ENCODE measurements around the gene KRTAP9-4. TPM values are rescaled to one million over a fixed set of nuclear protein-coding genes. Genes with fewer than 3 reads are reported as not detected.
"Not testable (repeated sequence)": the region's sequence is repeated elsewhere in the genome, so short reads cannot be mapped to it uniquely, and the experiment has no call there.

KRTAP9-4 gene
- total RNA-seq, 1 experiment from 2014 or later: not detected

DNA sequence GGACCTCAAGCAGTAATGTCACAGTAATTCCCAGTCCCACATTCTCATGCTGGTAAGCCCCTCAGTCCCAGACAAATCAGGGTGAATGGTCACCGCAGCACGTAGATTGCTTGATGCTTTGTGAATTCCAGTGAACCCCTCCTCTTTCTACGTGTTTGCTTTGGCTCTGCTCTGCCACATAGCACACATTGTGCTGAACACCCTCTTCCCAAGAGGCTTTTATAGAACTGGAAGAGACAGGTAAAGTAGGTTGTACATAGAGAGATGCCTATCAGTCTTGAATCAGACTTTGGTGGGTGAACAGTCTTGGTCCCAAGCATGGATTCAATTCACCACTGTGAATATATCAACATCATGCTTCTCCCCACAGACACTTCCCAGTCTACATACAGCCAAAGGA, 15.1 kb downstream of the KRTAP9-4 start:
- no peak for DNase-seq (ENCODE audit: low spot score)

DNA sequence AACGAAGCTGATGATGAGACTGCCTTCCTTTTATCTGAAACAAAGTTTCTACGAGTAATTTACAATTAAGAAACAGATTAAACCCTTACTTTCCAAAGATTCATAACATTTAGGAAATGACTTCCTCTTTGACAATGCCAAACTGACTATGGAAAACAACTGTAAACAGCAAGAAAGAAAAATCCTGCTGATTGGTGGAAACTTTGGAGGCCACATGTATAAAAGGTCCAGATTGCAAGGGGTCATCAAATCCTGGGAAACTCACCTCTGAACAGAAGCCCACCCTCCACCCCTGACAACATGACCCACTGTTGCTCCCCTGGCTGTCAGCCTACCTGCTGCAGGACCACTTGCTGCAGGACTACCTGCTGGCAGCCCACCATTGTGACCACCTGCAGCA, 15.6 kb downstream of the KRTAP9-4 start, which contains the start of gene KRTAP9-6:
KRTAP9-6 (plus strand) TSS at position 301 of the 400 bp plus-strand sequence; CDS start at position 301, 0 bp downstream.
- DNase-seq (ENCODE audit: low spot score): no peak

DNA sequence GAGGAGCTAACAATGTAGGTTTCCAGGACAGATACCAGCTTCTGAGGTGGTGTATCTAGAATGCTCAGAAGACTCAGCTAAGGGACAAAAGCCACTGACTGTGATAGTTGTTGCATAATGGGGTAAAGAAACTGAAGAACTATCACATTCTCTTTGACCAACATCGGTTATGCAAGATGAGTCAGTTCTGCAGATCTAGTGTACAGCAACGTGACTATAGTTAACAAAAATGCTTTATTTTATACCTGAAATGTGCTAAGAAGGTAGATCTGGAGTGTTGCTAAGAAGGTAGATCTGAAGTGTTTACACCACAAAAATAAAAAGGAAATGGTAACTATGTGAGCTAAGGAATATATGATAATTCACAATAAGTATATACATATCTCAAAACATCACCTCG, 18.2 kb downstream of the KRTAP9-4 start:
- no peak for DNase-seq (ENCODE audit: low spot score)

DNA sequence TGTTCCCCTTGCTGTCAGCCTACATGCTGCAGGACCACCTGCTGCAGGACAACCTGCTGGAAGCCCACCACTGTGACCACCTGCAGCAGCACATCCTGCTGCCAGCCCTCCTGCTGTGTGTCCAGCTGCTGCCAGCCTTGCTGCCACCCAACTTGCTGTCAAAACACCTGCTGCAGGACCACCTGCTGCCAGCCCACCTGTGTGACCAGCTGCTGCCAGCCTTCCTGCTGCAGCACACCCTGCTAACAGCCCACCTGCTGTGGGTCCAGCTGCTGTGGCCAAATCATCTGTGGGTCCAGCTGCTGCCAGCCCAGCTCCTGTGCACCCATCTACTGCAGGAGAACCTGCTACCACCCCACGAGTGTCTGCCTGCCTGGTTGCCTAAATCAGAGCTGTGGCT, 21.8 kb downstream of the KRTAP9-4 start:
- not testable (repeated sequence) for DNase-seq (ENCODE audit: low spot score)

DNA sequence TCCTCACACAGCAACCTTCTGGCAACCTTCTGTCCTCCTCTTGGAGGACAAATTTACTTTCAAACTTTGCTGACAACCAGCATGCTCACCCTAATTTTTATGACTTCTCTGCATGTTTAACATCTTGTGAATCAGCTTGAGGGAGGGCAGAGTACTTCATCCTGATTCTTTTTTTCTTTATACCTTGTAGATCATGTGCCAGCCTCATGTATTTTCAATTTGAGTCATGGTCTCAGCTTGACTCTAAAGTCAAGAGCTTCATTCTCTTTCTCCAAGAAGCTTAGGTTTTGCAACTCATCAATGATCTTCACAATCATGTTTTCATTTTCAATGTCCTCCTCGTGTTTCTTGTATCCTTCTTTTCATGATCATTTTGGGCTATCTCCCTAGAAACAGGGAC, 22.4 kb downstream of the KRTAP9-4 start:
- no peak for DNase-seq (ENCODE audit: low spot score)

DNA sequence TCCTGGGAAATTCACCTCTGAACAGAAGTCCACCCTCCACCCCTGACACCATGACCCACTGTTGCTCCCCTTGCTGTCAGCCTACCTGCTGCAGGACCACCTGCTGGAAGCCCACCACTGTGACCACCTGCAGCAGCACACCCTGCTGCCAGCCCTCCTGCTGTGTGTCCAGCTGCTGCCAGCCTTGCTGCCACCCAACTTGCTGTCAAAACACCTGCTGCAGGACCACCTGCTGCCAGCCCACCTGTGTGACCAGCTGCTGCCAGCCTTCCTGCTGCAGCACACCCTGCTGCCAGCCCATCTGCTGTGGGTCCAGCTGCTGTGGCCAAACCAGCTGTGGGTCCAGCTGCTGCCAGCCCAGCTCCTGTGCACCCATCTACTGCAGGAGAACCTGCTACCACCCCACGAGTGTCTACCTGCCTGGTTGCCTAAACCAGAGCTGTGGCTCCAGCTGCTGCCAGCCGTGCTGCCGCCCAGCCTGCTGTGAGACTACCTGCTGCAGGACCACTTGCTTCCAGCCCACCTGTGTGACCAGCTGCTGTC, 26.2 kb downstream of the KRTAP9-4 start, which contains the start of gene KRTAP9-7:
KRTAP9-7 (plus strand) TSS at position 51 of the 543 bp plus-strand sequence; CDS start at position 51, 0 bp downstream.
- DNase-seq (ENCODE audit: low spot score): not testable (repeated sequence)

DNA sequence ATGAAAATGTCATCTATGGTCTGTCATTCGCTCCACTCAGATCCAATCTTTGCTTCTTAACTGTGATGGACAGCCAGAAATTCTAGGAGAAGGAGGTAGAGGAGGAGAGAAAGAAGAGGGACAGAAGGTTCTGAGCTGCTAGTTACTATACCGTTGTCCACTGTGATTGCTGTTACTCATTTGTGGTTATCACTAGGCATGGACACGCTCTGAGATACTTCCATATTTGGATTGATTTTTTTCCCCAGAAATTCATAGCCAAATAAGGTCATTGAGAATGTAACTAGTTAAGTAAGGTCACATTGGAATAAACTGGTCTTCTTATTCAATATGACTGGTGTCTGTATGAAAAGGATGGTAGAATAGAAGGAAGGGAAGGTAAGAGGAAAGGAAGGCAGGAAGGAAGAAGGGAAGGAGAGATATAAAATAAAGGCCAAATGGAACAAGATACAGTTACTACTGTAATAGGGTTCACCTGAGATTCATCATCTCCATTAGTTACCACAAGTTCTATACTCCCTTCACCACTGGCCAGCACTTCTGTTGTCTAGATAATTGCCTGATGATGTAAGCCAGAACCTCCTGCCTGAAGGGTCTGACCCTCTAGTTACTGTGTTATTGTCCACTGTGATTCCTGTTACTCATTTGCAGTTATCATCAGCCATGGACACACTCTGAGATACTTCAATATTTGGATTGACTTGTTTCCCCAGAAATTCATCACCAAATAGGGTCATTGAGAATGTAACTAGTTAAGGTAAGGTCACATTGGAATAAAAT, 28.9 kb downstream of the KRTAP9-4 start:
- DNase-seq (ENCODE audit: low spot score): no peak

DNA sequence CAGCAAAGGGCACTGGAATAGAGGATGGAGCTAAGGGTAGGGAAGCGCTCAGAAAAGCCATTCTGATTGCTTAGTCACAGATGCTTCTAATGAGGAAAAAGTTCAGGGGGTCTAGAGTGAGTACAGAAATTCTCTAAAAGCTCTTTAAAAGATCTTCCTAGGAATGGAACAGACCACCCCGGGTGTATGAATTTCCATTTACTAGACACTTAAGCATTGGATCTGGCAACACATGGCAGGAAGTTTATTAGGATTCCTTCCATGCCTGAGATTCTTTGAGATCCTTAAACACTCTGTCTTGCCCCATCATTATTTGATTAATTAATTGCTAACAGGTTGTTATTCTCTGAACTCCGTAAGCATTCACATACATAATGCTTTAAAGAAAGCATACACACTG, 34.6 kb downstream of the KRTAP9-4 start:
- no peak for DNase-seq (ENCODE audit: low spot score)

DNA sequence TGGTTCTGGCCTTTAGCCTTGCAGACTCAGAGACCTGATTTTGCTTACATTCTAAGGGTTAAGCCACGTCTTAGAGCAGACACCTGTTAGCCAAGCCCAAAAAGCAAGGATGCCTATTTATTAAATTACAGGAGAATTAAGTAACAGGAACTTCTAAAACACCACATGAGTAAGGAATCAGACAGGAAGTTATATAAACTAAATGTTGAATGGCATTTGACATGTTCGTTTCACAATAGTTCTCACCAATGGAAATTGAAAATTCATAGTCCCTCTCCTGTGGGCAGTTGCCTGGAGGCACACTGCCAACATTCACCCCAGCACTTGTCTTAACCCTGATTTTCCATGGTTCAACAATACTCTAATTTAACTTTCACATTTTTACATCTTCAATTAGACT, 35.1 kb downstream of the KRTAP9-4 start:
- no peak for DNase-seq (ENCODE audit: low spot score)

DNA sequence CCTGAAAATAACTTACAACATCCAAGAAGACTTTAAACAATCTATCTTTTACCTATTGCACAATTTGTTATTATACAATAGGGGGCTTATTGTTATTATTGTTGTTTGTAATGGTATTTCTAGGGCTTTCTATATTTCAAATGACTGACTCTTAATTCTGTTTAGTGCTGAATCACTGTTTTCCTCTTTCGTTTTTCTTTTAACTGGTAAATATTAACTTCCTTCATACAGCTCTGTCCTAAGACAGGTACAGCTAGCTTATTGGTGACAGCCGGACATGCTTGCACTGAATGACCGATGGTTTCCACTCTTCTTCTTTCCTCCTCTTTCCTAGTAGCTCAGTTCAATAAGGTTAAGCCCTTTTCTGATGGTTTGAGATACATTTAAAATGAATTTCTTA, 37.6 kb downstream of the KRTAP9-4 start:
- no peak for DNase-seq (ENCODE audit: low spot score)

DNA sequence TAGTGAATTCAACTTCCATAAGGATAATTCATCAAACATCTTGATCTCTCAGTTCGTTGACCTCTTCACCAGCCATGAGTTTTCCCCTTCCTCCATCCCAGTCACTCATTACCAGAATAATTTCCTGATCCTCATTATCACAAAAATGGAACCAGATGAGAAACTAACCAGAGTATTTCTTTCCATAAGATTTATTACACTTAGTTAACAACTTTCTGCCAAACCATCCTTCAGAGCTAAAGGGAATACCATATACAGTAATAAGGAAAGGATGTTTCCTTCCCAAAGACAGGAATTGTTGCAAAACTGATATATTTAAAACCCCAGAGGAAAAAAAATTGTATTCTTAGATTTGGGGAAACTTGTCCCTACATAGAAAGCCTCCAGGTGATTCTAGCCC, 44.5 kb downstream of the KRTAP9-4 start:
- no peak for DNase-seq (ENCODE audit: low spot score)

DNA sequence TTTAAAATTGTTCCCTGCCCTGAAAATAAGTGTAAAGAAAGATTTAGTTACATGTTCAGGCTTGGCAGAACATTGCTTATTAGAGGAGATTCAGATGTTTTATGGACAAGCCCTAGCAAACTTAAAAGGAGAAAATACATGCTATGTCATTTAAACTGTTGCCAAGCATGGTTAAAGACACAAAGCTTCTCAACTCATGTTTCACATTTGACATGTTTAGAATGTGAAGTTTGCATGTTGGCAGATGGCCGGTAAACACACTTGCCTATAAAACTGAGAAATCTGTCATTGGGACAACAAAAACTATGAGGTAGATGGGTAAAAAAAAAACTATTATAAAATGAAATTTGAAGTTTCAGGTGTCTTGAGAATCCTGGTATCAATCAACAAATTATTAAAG, 47.4 kb downstream of the KRTAP9-4 start:
- no peak for DNase-seq (ENCODE audit: low spot score)

DNA sequence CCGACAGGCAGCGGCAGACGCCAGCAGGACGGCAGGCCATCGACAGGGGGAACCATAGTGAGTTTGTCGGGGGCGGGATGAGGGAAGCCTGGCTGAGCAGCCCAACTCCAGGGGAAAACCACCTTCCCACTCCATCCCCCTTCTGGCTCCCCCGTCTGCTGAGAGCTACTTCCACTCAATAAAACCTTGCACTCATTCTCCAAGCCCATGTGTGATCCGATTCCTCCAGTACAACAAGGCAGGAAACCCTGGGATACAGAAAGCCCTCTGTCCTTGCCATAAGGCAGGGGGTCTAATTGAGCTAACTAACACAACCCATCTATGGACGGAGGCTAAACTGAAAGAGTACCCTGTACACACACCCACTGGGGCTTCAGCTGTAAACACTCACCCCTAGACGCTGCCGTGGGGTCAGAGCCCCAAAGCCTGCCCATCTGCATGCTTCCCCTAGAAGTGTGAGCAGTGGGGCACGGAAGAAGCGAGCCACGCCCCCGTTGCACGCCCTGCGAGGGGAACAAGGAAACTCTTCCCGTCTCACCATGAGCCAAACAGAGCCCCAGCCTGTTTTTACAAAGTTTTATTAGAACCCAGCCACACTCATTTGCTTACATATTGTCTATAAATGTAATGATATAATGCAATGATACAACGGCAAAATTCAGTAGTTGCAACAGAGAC, 49.1 kb downstream of the KRTAP9-4 start:
- DNase-seq (ENCODE audit: low spot score): no peak

Other genes starting within 250 kb of the KRTAP9-4 start
- gene KRTAP3-2, start 249.8 kb upstream of the KRTAP9-4 start, total RNA-seq (2014; rRNA removed; shearing (Covaris generic)): not detected in 2 replicates
- gene KRTAP3-1, start 240.6 kb upstream of the KRTAP9-4 start, total RNA-seq (2014; rRNA removed; shearing (Covaris generic)): not detected in 2 replicates
- 0.27 TPM in 1 of 2 replicates, not detected in the other for gene KRTAP1-5, start 222.5 kb upstream of the KRTAP9-4 start, total RNA-seq (2014; rRNA removed; shearing (Covaris generic))
- gene KRTAP1-4, start 219.5 kb upstream of the KRTAP9-4 start, total RNA-seq (2014; rRNA removed; shearing (Covaris generic)): not detected in 2 replicates
- gene KRTAP1-3, start 214.8 kb upstream of the KRTAP9-4 start, total RNA-seq (2014; rRNA removed; shearing (Covaris generic)): not detected in 2 replicates
- not detected in 2 replicates for gene KRTAP1-1, start 208.2 kb upstream of the KRTAP9-4 start, total RNA-seq (2014; rRNA removed; shearing (Covaris generic))
- gene KRTAP2-1, start 202.4 kb upstream of the KRTAP9-4 start, total RNA-seq (2014; rRNA removed; shearing (Covaris generic)): not detected in 2 replicates
- gene KRTAP2-2, start 194.5 kb upstream of the KRTAP9-4 start, total RNA-seq (2014; rRNA removed; shearing (Covaris generic)): not detected in 2 replicates
- gene KRTAP2-3, start 189.6 kb upstream of the KRTAP9-4 start, total RNA-seq (2014; rRNA removed; shearing (Covaris generic)): 0.21 TPM in 1 of 2 replicates, not detected in the other
- not detected in 2 replicates for gene KRTAP2-4, start 183.8 kb upstream of the KRTAP9-4 start, total RNA-seq (2014; rRNA removed; shearing (Covaris generic))
- not detected in 2 replicates for gene KRTAP4-7, start 165.5 kb upstream of the KRTAP9-4 start, total RNA-seq (2014; rRNA removed; shearing (Covaris generic))
- gene KRTAP4-8, start 151.5 kb upstream of the KRTAP9-4 start, total RNA-seq (2014; rRNA removed; shearing (Covaris generic)): not detected in 2 replicates
- gene KRTAP4-16, start 147.5 kb upstream of the KRTAP9-4 start, total RNA-seq (2014; rRNA removed; shearing (Covaris generic)): not detected in 2 replicates
- gene KRTAP4-9, start 144.3 kb upstream of the KRTAP9-4 start, total RNA-seq (2014; rRNA removed; shearing (Covaris generic)): not detected in 2 replicates
- gene KRTAP4-11, start 131.3 kb upstream of the KRTAP9-4 start, total RNA-seq (2014; rRNA removed; shearing (Covaris generic)): not detected in 2 replicates
- gene KRTAP4-12, start 125.5 kb upstream of the KRTAP9-4 start, total RNA-seq (2014; rRNA removed; shearing (Covaris generic)): not detected in 2 replicates
- not detected in 2 replicates for gene KRTAP4-6, start 109.1 kb upstream of the KRTAP9-4 start, total RNA-seq (2014; rRNA removed; shearing (Covaris generic))
- not detected in 2 replicates for gene KRTAP4-5, start 99.9 kb upstream of the KRTAP9-4 start, total RNA-seq (2014; rRNA removed; shearing (Covaris generic))
- not detected in 2 replicates for gene KRTAP4-4, start 88.9 kb upstream of the KRTAP9-4 start, total RNA-seq (2014; rRNA removed; shearing (Covaris generic))
- not detected in 2 replicates for gene KRTAP4-3, start 81.5 kb upstream of the KRTAP9-4 start, total RNA-seq (2014; rRNA removed; shearing (Covaris generic))
- gene KRTAP4-2, start 71.5 kb upstream of the KRTAP9-4 start, total RNA-seq (2014; rRNA removed; shearing (Covaris generic)): not detected in 2 replicates
- gene KRTAP4-1, start 64.8 kb upstream of the KRTAP9-4 start, total RNA-seq (2014; rRNA removed; shearing (Covaris generic)): not detected in 2 replicates
- not detected in 2 replicates for gene KRTAP9-1, start 59.8 kb upstream of the KRTAP9-4 start, total RNA-seq (2014; rRNA removed; shearing (Covaris generic))
- not detected in 2 replicates for gene KRTAP9-2, start 23.0 kb upstream of the KRTAP9-4 start, total RNA-seq (2014; rRNA removed; shearing (Covaris generic))
- gene KRTAP9-3, start 17.2 kb upstream of the KRTAP9-4 start, total RNA-seq (2014; rRNA removed; shearing (Covaris generic)): not detected in 2 replicates
- gene KRTAP9-8, start 11.7 kb upstream of the KRTAP9-4 start, total RNA-seq (2014; rRNA removed; shearing (Covaris generic)): not detected in 2 replicates
- not detected in 2 replicates for gene KRTAP9-9, start 5.7 kb downstream of the KRTAP9-4 start, total RNA-seq (2014; rRNA removed; shearing (Covaris generic))
- gene KRTAP9-6, start 15.7 kb downstream of the KRTAP9-4 start, total RNA-seq (2014; rRNA removed; shearing (Covaris generic)): not detected in 2 replicates
- gene KRTAP9-7, start 26.0 kb downstream of the KRTAP9-4 start, total RNA-seq (2014; rRNA removed; shearing (Covaris generic)): not detected in 2 replicates
- not detected in 2 replicates for gene KRTAP29-1, start 53.2 kb downstream of the KRTAP9-4 start, total RNA-seq (2014; rRNA removed; shearing (Covaris generic))
- not detected in 2 replicates for gene KRTAP16-1, start 59.6 kb downstream of the KRTAP9-4 start, total RNA-seq (2014; rRNA removed; shearing (Covaris generic))
- gene KRTAP17-1, start 66.0 kb downstream of the KRTAP9-4 start, total RNA-seq (2014; rRNA removed; shearing (Covaris generic)): not detected in 2 replicates
- gene KRT33A, start 101.1 kb downstream of the KRTAP9-4 start, total RNA-seq (2014; rRNA removed; shearing (Covaris generic)): not detected in 2 replicates
- not detected in 2 replicates for gene KRT33B, start 120.1 kb downstream of the KRTAP9-4 start, total RNA-seq (2014; rRNA removed; shearing (Covaris generic))
- 0.12 and 0.21 TPM in 2 replicates for gene KRT34, start 132.6 kb downstream of the KRTAP9-4 start, total RNA-seq (2014; rRNA removed; shearing (Covaris generic))
- gene KRT31, start 147.9 kb downstream of the KRTAP9-4 start, total RNA-seq (2014; rRNA removed; shearing (Covaris generic)): not detected in 2 replicates
- not detected in 2 replicates for gene KRT37, start 174.9 kb downstream of the KRTAP9-4 start, total RNA-seq (2014; rRNA removed; shearing (Covaris generic))
- gene KRT38, start 191.3 kb downstream of the KRTAP9-4 start, total RNA-seq (2014; rRNA removed; shearing (Covaris generic)): not detected in 2 replicates
- not detected in 2 replicates for gene KRT32, start 217.7 kb downstream of the KRTAP9-4 start, total RNA-seq (2014; rRNA removed; shearing (Covaris generic))
- not detected in 2 replicates for gene KRT35, start 231.5 kb downstream of the KRTAP9-4 start, total RNA-seq (2014; rRNA removed; shearing (Covaris generic))
- not detected in 2 replicates for gene KRT36, start 240.2 kb downstream of the KRTAP9-4 start, total RNA-seq (2014; rRNA removed; shearing (Covaris generic))